GM19438 (cell line): ENCODE results near the gene ADAT1.

ENCODE experiments used
- ATAC-seq: cut with Tn5 transposase; IDR thresholded peaks from one replicate; pipeline ENCODE4 v1.9.1; 2021; ENCODE audit warnings: low read depth; ENCODE audit not compliant: unreplicated experiment

ADAT1 gene

GRCh38 chr16:75578212-75578611 lies 44.9 kb downstream of the ADAT1 start:
- no peak for ATAC-seq

GRCh38 chr16:75576384-75576811 lies 46.7 kb downstream of the ADAT1 start:
- no peak for ATAC-seq

- ATAC-seq: no peak
These were observed 47.1 kb downstream of the ADAT1 start for GRCh38 chr16:75575958-75576357.

- ATAC-seq: no peak
These were observed 49.1 kb downstream of the ADAT1 start for GRCh38 chr16:75573955-75574354.

GRCh38 chr16:75572864-75573542 lies 50.1 kb downstream of the ADAT1 start:
- no peak for ATAC-seq

GRCh38 chr16:75570396-75571065 lies 52.5 kb downstream of the ADAT1 start:
- no peak for ATAC-seq

- no peak for ATAC-seq
These were observed 55.2 kb downstream of the ADAT1 start for GRCh38 chr16:75567911-75568310.

GRCh38 chr16:75566758-75567255 lies 56.3 kb downstream of the ADAT1 start:
- ATAC-seq: no peak

- ATAC-seq: peak; percentile 75
These were observed 56.9 kb downstream of the ADAT1 start, which contains the start of gene GABARAPL2 for GRCh38 chr16:75566040-75566757. TSS of gene GABARAPL2 (plus strand) at chr16:75566379. CDS start at chr16:75566487, 108 bp downstream.

GRCh38 chr16:75565640-75566039 lies 57.4 kb downstream of the ADAT1 start:
- ATAC-seq: peak; percentile 14

- no peak for ATAC-seq
These were observed 63.3 kb downstream of the ADAT1 start for GRCh38 chr16:75559564-75560372.

GRCh38 chr16:75558846-75559401 lies 64.2 kb downstream of the ADAT1 start:
- ATAC-seq: no peak

- no peak for ATAC-seq
These were observed 66.6 kb downstream of the ADAT1 start for GRCh38 chr16:75556431-75556950.

- ATAC-seq: peak; percentile 94
These were observed 67.2 kb downstream of the ADAT1 start, which contains the start of gene TMEM231 for GRCh38 chr16:75555707-75556430. TSS of gene TMEM231 (minus strand) at chr16:75556252. CDS start at chr16:75556209, 43 bp downstream.

- peak; percentile 34 for ATAC-seq
These were observed 67.8 kb downstream of the ADAT1 start for GRCh38 chr16:75555213-75555706.

- ATAC-seq: no peak
These were observed 70.1 kb downstream of the ADAT1 start for GRCh38 chr16:75552951-75553350.

GRCh38 chr16:75550211-75550662 lies 72.8 kb downstream of the ADAT1 start:
- peak; percentile 82 for ATAC-seq
